SU-DHL-6 (cell line): ENCODE results near the gene SLC8B1.

Experiments
- H2AFZ ChIP-seq: fragments of 200-600 bp; sonication (generic); 2 replicates; pipeline ENCODE4 v1.6.1; 2014; ENCODE audit warnings: low read depth, mild to moderate bottlenecking, moderate library complexity, mixed read lengths, antibody characterized with exemption, low read length; ENCODE audit not compliant: severe bottlenecking
- H3F3A ChIP-seq: fragments of 200-600 bp; shearing (Covaris generic); 2 replicates; pipeline ENCODE4 v1.6.0; 2016; ENCODE audit warnings: antibody characterized with exemption, mild to moderate bottlenecking; ENCODE audit not compliant: insufficient read depth
- H3K27ac ChIP-seq: fragments of 200-600 bp; sonication (generic); 2 replicates; pipeline ENCODE4 v1.5.1; 2016; ENCODE audit warnings: low read depth, mild to moderate bottlenecking, low read length, moderate library complexity, mixed read lengths
- H3K27me3 ChIP-seq: fragments of 200-600 bp; sonication (generic), shearing (Covaris generic); 2 replicates; pipeline ENCODE4 v1.6.0; 2014; ENCODE audit warnings: mild to moderate bottlenecking, low read length
- H3K36me3 ChIP-seq: fragments of 200-600 bp; sonication (generic); 2 replicates; pipeline ENCODE4 v1.6.1; 2014; ENCODE audit warnings: mild to moderate bottlenecking, low read length, mixed read lengths
- H3K4me2 ChIP-seq: fragments of 300-600, 200-600 bp; shearing (Covaris generic), sonication (generic); 2 replicates; pipeline ENCODE4 v1.6.0; 2014; ENCODE audit warnings: low read length, low read depth, mild to moderate bottlenecking; ENCODE audit not compliant: poor library complexity, severe bottlenecking
- H3K4me3 ChIP-seq: fragments of 200-600 bp; sonication (generic); 2 replicates; pipeline ENCODE4 v1.5.1; 2014; ENCODE audit warnings: antibody characterized with exemption, low read length, mild to moderate bottlenecking, mixed read lengths; ENCODE audit not compliant: insufficient read depth, poor library complexity, severe bottlenecking
- H3K79me2 ChIP-seq: fragments of 200-600 bp; sonication (generic); 2 replicates; pipeline ENCODE4 v1.6.1; 2014; ENCODE audit warnings: mild to moderate bottlenecking, low read length, moderate library complexity; ENCODE audit not compliant: insufficient read depth
- H3K9ac ChIP-seq: fragments of 200-600 bp; sonication (generic); 2 replicates; pipeline ENCODE4 v1.7.0; 2014; ENCODE audit warnings: mild to moderate bottlenecking, low read length
- H3K9me2 ChIP-seq: fragments of 200-600 bp; sonication (generic); replicated peaks from 2 replicates; pipeline ENCODE4 v1.6.1; 2014; ENCODE audit warnings: low read length; ENCODE audit not compliant: insufficient read depth
- H3K9me3 ChIP-seq: fragments of 200-600 bp; sonication (generic); 2 replicates; pipeline ENCODE4 v1.6.1; 2014; ENCODE audit warnings: low read length, mixed read lengths; ENCODE audit not compliant: insufficient read depth
- H4K20me1 ChIP-seq: fragments of 200-600 bp; sonication (generic); 2 replicates; pipeline ENCODE4 v1.6.1; 2014; ENCODE audit warnings: low read depth, mild to moderate bottlenecking, antibody characterized with exemption, low read length, moderate library complexity, mixed read lengths
- EZH2phosphoT487 ChIP-seq: fragments of 200-600 bp; sonication (generic), shearing (Covaris generic); conservative IDR thresholded peaks from 2 replicates; pipeline ENCODE4 v1.6.1; 2018; ENCODE audit warnings: mild to moderate bottlenecking, antibody characterized with exemption, low read length, moderate library complexity, mixed read lengths
- TF ChIP-seq, protein P1 (sequence below): fragments of 200-600 bp; sonication (generic); IDR thresholded peaks from one replicate; pipeline ENCODE4 v1.5.1; 2017; ENCODE audit warnings: antibody characterized with exemption, mild to moderate bottlenecking, low read length, moderate library complexity; ENCODE audit not compliant: insufficient read depth, poor library complexity, severe bottlenecking

SLC8B1 gene

DNA sequence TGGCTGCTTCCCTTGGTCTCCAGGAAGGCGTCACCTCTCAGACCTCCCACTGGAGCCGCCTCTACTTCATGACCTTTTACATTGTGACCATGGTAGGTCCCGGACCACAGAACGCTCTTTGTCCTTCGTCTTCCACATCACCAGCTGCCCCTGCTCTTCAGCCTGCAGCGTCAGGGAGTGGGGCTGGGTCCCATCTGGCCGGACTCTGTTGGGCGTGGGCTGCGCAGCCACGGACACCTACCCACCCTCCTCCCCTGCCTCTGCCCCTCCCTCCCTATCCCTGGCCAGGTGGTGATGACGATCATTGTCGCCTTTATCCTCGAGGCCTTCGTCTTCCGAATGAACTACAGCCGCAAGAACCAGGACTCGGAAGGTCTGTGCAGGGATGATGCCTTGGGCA, 43.3 kb downstream of the SLC8B1 start:
- no peaks in the 10 kb centered on the region for H3F3A ChIP-seq
- H3K4me3 ChIP-seq, result no peak overlapping the region
- H2AFZ ChIP-seq, result no peak overlapping the region
- H3K9ac ChIP-seq, result no peak overlapping the region
- no peaks in the 10 kb centered on the region; the same call in 1 of the 2 replicates for H3K36me3 ChIP-seq
- no peaks in the 10 kb centered on the region for H3K9me2 ChIP-seq
- H3K79me2 ChIP-seq, result no peaks in the 10 kb centered on the region
- TF ChIP-seq, protein P1, sequence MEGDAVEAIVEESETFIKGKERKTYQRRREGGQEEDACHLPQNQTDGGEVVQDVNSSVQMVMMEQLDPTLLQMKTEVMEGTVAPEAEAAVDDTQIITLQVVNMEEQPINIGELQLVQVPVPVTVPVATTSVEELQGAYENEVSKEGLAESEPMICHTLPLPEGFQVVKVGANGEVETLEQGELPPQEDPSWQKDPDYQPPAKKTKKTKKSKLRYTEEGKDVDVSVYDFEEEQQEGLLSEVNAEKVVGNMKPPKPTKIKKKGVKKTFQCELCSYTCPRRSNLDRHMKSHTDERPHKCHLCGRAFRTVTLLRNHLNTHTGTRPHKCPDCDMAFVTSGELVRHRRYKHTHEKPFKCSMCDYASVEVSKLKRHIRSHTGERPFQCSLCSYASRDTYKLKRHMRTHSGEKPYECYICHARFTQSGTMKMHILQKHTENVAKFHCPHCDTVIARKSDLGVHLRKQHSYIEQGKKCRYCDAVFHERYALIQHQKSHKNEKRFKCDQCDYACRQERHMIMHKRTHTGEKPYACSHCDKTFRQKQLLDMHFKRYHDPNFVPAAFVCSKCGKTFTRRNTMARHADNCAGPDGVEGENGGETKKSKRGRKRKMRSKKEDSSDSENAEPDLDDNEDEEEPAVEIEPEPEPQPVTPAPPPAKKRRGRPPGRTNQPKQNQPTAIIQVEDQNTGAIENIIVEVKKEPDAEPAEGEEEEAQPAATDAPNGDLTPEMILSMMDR, result no peak
- TF ChIP-seq EZH2phosphoT487, result no peak
- no peaks in the 10 kb centered on the region for H3K9me3 ChIP-seq
- no peak overlapping the region for H3K27ac ChIP-seq
- no peaks in the 10 kb centered on the region for H3K27me3 ChIP-seq
- H4K20me1 ChIP-seq, result no peaks in the 10 kb centered on the region
- no peak overlapping the region for H3K4me2 ChIP-seq

DNA sequence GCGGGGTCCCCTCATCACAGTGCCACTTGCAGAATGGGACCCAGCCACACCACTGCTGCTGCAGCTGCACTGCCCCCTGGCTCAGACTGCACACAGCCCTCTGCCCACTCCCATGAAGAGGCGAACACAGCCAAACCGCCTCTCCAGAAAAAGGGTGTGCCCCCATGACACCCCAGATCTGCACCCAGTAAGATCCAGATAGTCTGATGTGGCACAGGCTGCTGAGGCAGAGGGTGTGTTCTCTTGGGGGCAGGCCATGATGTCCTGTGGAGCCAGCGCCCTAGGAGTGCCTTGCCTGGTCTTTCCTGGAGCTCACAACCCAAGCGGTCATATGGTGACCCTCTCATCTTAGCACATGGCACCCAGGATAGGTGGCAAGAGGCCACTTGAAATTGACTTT, 44.4 kb downstream of the SLC8B1 start:
- no peaks in the 10 kb centered on the region; the same call in 1 of the 2 replicates for H3K36me3 ChIP-seq
- TF ChIP-seq EZH2phosphoT487, result no peak
- TF ChIP-seq, protein P1, result no peak
- H3K79me2 ChIP-seq, result no peaks in the 10 kb centered on the region
- H3K27ac ChIP-seq, result no peak overlapping the region
- H4K20me1 ChIP-seq, result no peaks in the 10 kb centered on the region
- no peaks in the 10 kb centered on the region for H3K27me3 ChIP-seq
- H3K4me2 ChIP-seq, result no peak overlapping the region
- H3K9me3 ChIP-seq, result no peaks in the 10 kb centered on the region
- no peaks in the 10 kb centered on the region for H3F3A ChIP-seq
- H3K9me2 ChIP-seq, result no peaks in the 10 kb centered on the region
- H2AFZ ChIP-seq, result no peak overlapping the region
- no peak overlapping the region for H3K4me3 ChIP-seq
- no peak overlapping the region for H3K9ac ChIP-seq

DNA sequence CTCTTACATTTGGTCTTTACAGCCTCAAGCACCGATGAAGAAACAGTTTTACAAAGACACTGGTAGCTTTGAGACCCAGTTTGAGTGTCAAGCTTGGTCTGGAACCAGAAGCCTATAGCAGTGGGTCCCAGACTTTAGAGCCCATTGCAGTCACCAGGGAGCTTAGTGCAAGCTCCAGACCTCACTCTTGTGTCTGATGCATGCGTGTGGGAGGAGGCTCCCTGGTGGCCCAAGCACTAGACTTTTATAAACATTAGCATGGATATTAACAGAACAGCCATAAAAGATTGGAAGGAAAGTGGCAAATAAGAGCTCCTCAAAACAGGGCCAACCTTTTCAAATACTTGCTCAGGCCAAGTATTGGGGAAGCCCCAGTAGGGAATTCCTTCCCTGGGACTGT, 45.5 kb downstream of the SLC8B1 start:
- Histone ChIP-seq H3K9me3 (no peaks in the 10 kb centered on the region), H4K20me1 (no peaks in the 10 kb centered on the region), H2AFZ (no peak overlapping the region), H3K4me3 (no peak overlapping the region), H3K9ac (no peak overlapping the region), H3F3A (no peaks in the 10 kb centered on the region), H3K4me2 (no peak overlapping the region), H3K36me3 (peaks cover 2% of the 10 kb centered on the region; the same call in 1 of the 2 replicates), H3K9me2 (no peaks in the 10 kb centered on the region), H3K27me3 (no peaks in the 10 kb centered on the region), H3K79me2 (no peaks in the 10 kb centered on the region), H3K27ac (no peak overlapping the region)
- TF ChIP-seq, protein P1, result no peak

DNA sequence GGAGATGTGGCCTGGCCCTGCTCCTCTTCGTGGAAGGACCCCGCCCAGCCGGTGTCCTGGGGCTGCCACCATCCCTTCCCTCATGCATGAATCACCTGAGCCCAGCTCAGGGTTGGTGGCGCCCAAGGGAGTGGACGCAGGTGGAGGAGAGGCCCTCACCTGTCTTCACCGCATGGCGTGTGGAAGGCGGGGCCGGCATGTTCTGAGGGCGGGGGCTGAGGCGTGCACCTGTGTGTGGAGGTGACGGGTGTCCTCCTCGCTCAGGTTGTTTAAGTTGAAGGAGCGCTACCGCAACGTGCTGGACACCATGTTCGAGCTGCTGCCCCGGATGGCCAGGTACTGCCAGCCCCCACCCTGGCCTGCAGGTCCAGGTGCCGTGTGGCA, 47.0 kb downstream of the SLC8B1 start:
- Histone ChIP-seq H3K9me2 (no peaks in the 10 kb centered on the region), H3F3A (no peaks in the 10 kb centered on the region), H3K4me3 (no peak overlapping the region), H3K9me3 (no peaks in the 10 kb centered on the region), H2AFZ (no peak overlapping the region), H3K27me3 (no peaks in the 10 kb centered on the region), H3K36me3 (peaks cover 4% of the 10 kb centered on the region; the same call in 1 of the 2 replicates), H3K79me2 (no peaks in the 10 kb centered on the region), H3K9ac (no peak overlapping the region), H3K4me2 (no peak overlapping the region), H3K27ac (no peak overlapping the region), H4K20me1 (no peaks in the 10 kb centered on the region)
- TF ChIP-seq, protein P1, result no peak
- no peak for TF ChIP-seq EZH2phosphoT487
